Keratinocyte (primary cell): ENCODE results near the gene SPEM2. TPM values are rescaled to one million over a fixed set of nuclear protein-coding genes. Genes with fewer than 3 reads are reported as not detected.

Experiments
- DNase-seq: peaks from one replicate; pipeline ENCODE4 v3.0.0-alpha.2; 2011; ENCODE audit warnings: low read depth, missing footprints, low spot score
- FAIRE-seq: peaks from 2 replicates; lab custom pipeline; 2011; peaks lifted over from hg19 to GRCh38; lab: Jason Lieb, UNC
- H2AFZ ChIP-seq: 2 replicates; pipeline ENCODE4 v1.6.0; 2012; ENCODE audit warnings: low read length, control low read depth, inconsistent platforms; ENCODE audit not compliant: control insufficient read depth
- H3K27ac ChIP-seq: 2 replicates; pipeline ENCODE4 v1.5.1; 2011; ENCODE audit warnings: low read length; ENCODE audit not compliant: control insufficient read depth, insufficient read depth
- H3K27me3 ChIP-seq: 3 replicates; pipeline ENCODE4 v1.6.0; 2011; ENCODE audit warnings: low read length; ENCODE audit not compliant: control insufficient read depth, insufficient read depth; ENCODE audit errors: extremely low read depth
- H3K36me3 ChIP-seq, 2 experiments: 2 replicates in 1 of 2; 3 replicates in 1 of 2; pipeline ENCODE4 v1.5.1; 2011; ENCODE audit warnings: low read length in 2 of 2, mild to moderate bottlenecking in 1 of 2; ENCODE audit not compliant: control insufficient read depth in 2 of 2, insufficient read depth in 2 of 2; ENCODE audit errors: extremely low read depth in 1 of 2
- H3K4me1 ChIP-seq: 3 replicates; pipeline ENCODE4 v1.5.1; 2011; ENCODE audit warnings: low read length; ENCODE audit not compliant: control insufficient read depth, insufficient read depth; ENCODE audit errors: extremely low read depth
- H3K4me2 ChIP-seq: 3 replicates; pipeline ENCODE4 v1.6.0; 2011; ENCODE audit warnings: low read depth, low read length; ENCODE audit not compliant: control insufficient read depth, insufficient read depth; ENCODE audit errors: extremely low read depth
- H3K4me3 ChIP-seq, 3 experiments: fragments of 200-600 bp in 1 of 3; sonication (generic) in 1 of 3; 2 replicates in 2 of 3; 3 replicates in 1 of 3; pipeline ENCODE4 v1.5.1; 2011 to 2016; ENCODE audit warnings: low read length in 3 of 3, mild to moderate bottlenecking in 3 of 3, control low read depth in 2 of 3, inconsistent platforms in 1 of 3, low read depth in 1 of 3, mixed read lengths in 1 of 3, mixed run types in 1 of 3, moderate library complexity in 1 of 3; ENCODE audit not compliant: control insufficient read depth in 2 of 3, insufficient read depth in 2 of 3; ENCODE audit errors: extremely low read depth in 1 of 3
- H3K79me2 ChIP-seq: 2 replicates; pipeline ENCODE4 v1.6.0; 2012; ENCODE audit warnings: low read length; ENCODE audit not compliant: control insufficient read depth, insufficient read depth
- H3K9ac ChIP-seq: 3 replicates; pipeline ENCODE4 v1.6.0; 2011; ENCODE audit warnings: low read length; ENCODE audit not compliant: control insufficient read depth, insufficient read depth; ENCODE audit errors: extremely low read depth
- H3K9me1 ChIP-seq: 3 replicates; pipeline ENCODE4 v1.6.0; 2011; ENCODE audit warnings: low read length; ENCODE audit not compliant: control insufficient read depth, insufficient read depth; ENCODE audit errors: extremely low read depth
- H3K9me3 ChIP-seq: 2 replicates; pipeline ENCODE4 v1.5.1; 2012; ENCODE audit warnings: low read depth, low read length; ENCODE audit not compliant: control insufficient read depth
- H4K20me1 ChIP-seq: 3 replicates; pipeline ENCODE4 v1.6.0; 2011; ENCODE audit warnings: low read length; ENCODE audit not compliant: control insufficient read depth, insufficient read depth; ENCODE audit errors: extremely low read depth
- EZH2 ChIP-seq: IDR thresholded peaks from one replicate; pipeline ENCODE4 v1.6.1; 2012; ENCODE audit warnings: inconsistent platforms, mild to moderate bottlenecking, low read length, moderate library complexity
- dilution Hi-C: fragments of 300-500 bp; cut with MboI; formaldehyde crosslinking; loops from one replicate; pipeline ENCODE4 v1.7.0; 2020; ENCODE audit warnings: low sequenced_read_pairs; ENCODE audit not compliant: extremely low pct_ligation_motif_present
- polyA plus RNA-seq, 5 experiments: library from polyadenylated mRNA; depleted of rRNA in 3 of 5; stranded (reverse) in 3 of 5; stranded (forward) in 1 of 5; unstranded in 1 of 5; fragments of >200 nt; gene quantifications; 1 replicate in 1 of 5; 2 replicates in 3 of 5; 3 replicates in 1 of 5; pipeline versions ENCODE4 v1.2.1 to v1.2.3, GENCODE V29; 2011 to 2012; ENCODE audit warnings: missing spikeins in 2 of 5, low read depth in 1 of 5, low replicate concordance in 1 of 5
- TF ChIP-seq, protein P1 (sequence below), 3 experiments: IDR thresholded peaks in 1 of 3; conservative IDR thresholded peaks in 1 of 3; optimal IDR thresholded peaks in 1 of 3; 2 replicates in 2 of 3; 3 replicates in 1 of 3; pipeline versions ENCODE3 to v1.5.1; 2011; ENCODE audit warnings: low read length in 3 of 3, mild to moderate bottlenecking in 3 of 3, moderate library complexity in 2 of 3, control low read depth in 1 of 3, inconsistent platforms in 1 of 3; ENCODE audit not compliant: insufficient read depth in 2 of 3; ENCODE audit errors: extremely low read depth in 1 of 3

SPEM2 gene
- polyA plus RNA-seq, 1 donor (not counting 4 experiments of a cell fraction or from before 2014, with no cell fraction given), result not detected

DNA sequence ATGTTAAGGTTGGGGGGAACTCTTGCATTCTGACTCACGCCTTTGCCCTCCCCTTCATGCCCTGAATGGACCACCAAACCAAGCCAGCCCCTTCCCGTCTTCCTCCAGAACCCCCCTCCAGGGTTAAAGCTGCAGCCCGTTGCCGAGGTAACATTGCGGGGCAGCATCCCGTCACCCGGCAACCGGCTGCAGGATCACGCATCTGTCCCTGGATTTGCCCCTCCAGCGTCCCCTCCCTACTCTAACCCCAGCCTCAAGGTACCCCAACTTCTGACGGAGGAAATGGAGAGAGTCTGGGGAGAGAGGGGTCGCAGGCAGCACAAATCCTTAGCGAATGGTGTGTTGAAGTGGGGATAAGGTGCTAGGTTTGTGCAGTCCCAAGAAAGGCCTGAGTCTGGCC lies 18.3 kb upstream of the SPEM2 start:
- H3K79me2 ChIP-seq, result peaks cover 5% of the 10 kb centered on the region
- H3K4me3 ChIP-seq, result no peak overlapping the region
- no peaks in the 10 kb centered on the region for H4K20me1 ChIP-seq
- no peaks in the 10 kb centered on the region for H3K9me1 ChIP-seq
- H3K9ac ChIP-seq, result no peak overlapping the region
- no peak overlapping the region for H3K27ac ChIP-seq
- H3K36me3 ChIP-seq, result peaks cover 0 to 4% of the 10 kb centered on the region in 2 experiments
- H3K27me3 ChIP-seq, result no peaks in the 10 kb centered on the region
- dilution Hi-C loops, result no loop called here
- H3K4me2 ChIP-seq, result no peak overlapping the region
- peaks cover 15% of the 10 kb centered on the region for H3K4me1 ChIP-seq
- TF ChIP-seq, protein P1, sequence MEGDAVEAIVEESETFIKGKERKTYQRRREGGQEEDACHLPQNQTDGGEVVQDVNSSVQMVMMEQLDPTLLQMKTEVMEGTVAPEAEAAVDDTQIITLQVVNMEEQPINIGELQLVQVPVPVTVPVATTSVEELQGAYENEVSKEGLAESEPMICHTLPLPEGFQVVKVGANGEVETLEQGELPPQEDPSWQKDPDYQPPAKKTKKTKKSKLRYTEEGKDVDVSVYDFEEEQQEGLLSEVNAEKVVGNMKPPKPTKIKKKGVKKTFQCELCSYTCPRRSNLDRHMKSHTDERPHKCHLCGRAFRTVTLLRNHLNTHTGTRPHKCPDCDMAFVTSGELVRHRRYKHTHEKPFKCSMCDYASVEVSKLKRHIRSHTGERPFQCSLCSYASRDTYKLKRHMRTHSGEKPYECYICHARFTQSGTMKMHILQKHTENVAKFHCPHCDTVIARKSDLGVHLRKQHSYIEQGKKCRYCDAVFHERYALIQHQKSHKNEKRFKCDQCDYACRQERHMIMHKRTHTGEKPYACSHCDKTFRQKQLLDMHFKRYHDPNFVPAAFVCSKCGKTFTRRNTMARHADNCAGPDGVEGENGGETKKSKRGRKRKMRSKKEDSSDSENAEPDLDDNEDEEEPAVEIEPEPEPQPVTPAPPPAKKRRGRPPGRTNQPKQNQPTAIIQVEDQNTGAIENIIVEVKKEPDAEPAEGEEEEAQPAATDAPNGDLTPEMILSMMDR (optimal IDR thresholded peaks at IDR 0.05 in 1 of 3, IDR thresholded peaks at IDR 0.05 in 1 of 3, conservative IDR thresholded peaks at IDR 0.05 in 1 of 3; ENCODE audit: extremely low read depth in 1 of 3, insufficient read depth in 2 of 3, low read length in 3 of 3), result no peak
- TF ChIP-seq EZH2, result no peak
- no peak for DNase-seq
- no peak for FAIRE-seq
- H3K9me3 ChIP-seq, result no peaks in the 10 kb centered on the region
- no peak overlapping the region for H2AFZ ChIP-seq

- no peak within 1 kb of the TSS for H3K27ac ChIP-seq
- peaks cover 5% of the 10 kb centered on the region for H3K79me2 ChIP-seq
- DNase-seq (no peak), FAIRE-seq (no peak)
- H3K36me3 ChIP-seq, result peaks cover 0 to 4% of the 10 kb centered on the region in 2 experiments
- H3K9me3 ChIP-seq, result no peaks in the 10 kb centered on the region
- no peak within 1 kb of the TSS for H3K4me3 ChIP-seq
- H3K27me3 ChIP-seq, result no peaks in the 10 kb centered on the region
- H3K4me1 ChIP-seq, result peaks cover 15% of the 10 kb centered on the region
- H4K20me1 ChIP-seq, result no peaks in the 10 kb centered on the region
- no peak within 1 kb of the TSS for H3K4me2 ChIP-seq
- no peak for TF ChIP-seq EZH2
- TF ChIP-seq, protein P1 (optimal IDR thresholded peaks at IDR 0.05 in 1 of 3, IDR thresholded peaks at IDR 0.05 in 1 of 3, conservative IDR thresholded peaks at IDR 0.05 in 1 of 3; ENCODE audit: extremely low read depth in 1 of 3, insufficient read depth in 2 of 3, low read length in 3 of 3), result no peak
- H2AFZ ChIP-seq, result no peak within 1 kb of the TSS
- no peak within 1 kb of the TSS for H3K9ac ChIP-seq
- dilution Hi-C loops, result no loop called here
- H3K9me1 ChIP-seq, result no peaks in the 10 kb centered on the region
Observed at GRCh38 chr17:7407485-7408251, 17.7 kb upstream of the SPEM2 start, which contains the start of gene NLGN2. NLGN2 (plus strand) TSS chr17:7407845; CDS start chr17:7408256, 411 bp downstream.
